Measurements from ENCODE around the gene PITPNB. TPM values are rescaled to one million over a fixed set of nuclear protein-coding genes. Genes with fewer than 3 reads are reported as not detected.

PITPNB gene
- total and polyA plus RNA-seq, 2 of the 13 experiments (the other 11 are each of a cell fraction or from before 2014, with no cell fraction given): 17.0 to 30.1 TPM

- BruUV-seq (replicated peaks): no TSS peak
- 14% methylated on average over 3 of the region's 4 CpGs for whole genome bisulfite sequencing (ENCODE audit: low lambda C conversion rate)
- no peak for ATAC-seq
Observed at GRCh38 chr22:27815826-27816530, 103.1 kb downstream of the PITPNB start.

More at GRCh38 chr22:27815826-27816530, 103.1 kb downstream of the PITPNB start:
- intact Hi-C loops (cut with micrococcal nuclease; ENCODE audit: unreplicated experiment) (no loop called here), in situ Hi-C loops (cut with HindIII; ENCODE audit: extremely low pct_ligation_motif_present, low pct_unique_long_range_greater_than_20kb) (loop anchor here (25.0 kb wide), 1 partner anchor 1054 kb away; no protein-coding TSS in a partner anchor)
- FAIRE-seq (no peak), DNase-seq (ENCODE audit: low spot score) (no peak)
- Histone ChIP-seq H3K27me3 (ENCODE audit: control insufficient read depth in 1 of 2, insufficient read depth in 2 of 2, low read length in 2 of 2) (peaks cover 2 to 10% of the 10 kb centered on the region in 2 experiments; a peak in 3 of 5 replicates), H3K9me3 (ENCODE audit: low read length) (no peaks in the 10 kb centered on the region), H3K79me2 (ENCODE audit: insufficient read depth, low read length) (no peaks in the 10 kb centered on the region), H4K20me1 (ENCODE audit: insufficient read depth, low read length) (no peaks in the 10 kb centered on the region), H3K36me3 (replicated peaks in 1 of 2; ENCODE audit: control insufficient read depth in 1 of 2, insufficient read depth in 2 of 2, low read length in 2 of 2) (no peaks in the 10 kb centered on the region), H3K4me1 (ENCODE audit: insufficient read depth, low read length) (peaks cover 9% of the 10 kb centered on the region), H3K4me2 (ENCODE audit: low read depth, low read length) (no peak overlapping the region), H2AFZ (ENCODE audit: low read length) (no peak overlapping the region), H3K9ac (ENCODE audit: insufficient read depth, low read depth, low read length) (no peak overlapping the region), H3K27ac (ENCODE audit: extremely low read length, insufficient read depth, low read length) (no peak overlapping the region), H3K4me3 (replicated peaks in 1 of 3; ENCODE audit: insufficient read depth in 1 of 3, low read depth in 2 of 3, low read length in 3 of 3) (no peak overlapping the region)
- POLR2A ChIA-PET: no interaction called here
- CTCF ChIA-PET (ENCODE audit: low intra/inter-chr PET ratio, low total read pairs): no interaction called here
- TF ChIP-seq SCMH1 (CRISPR knock-in tag; IDR thresholded peaks at IDR 0.05; ENCODE audit: borderline replicate concordance): no peak
- TF ChIP-seq PRDM4 (CRISPR knock-in tag; IDR thresholded peaks at IDR 0.05; ENCODE audit: borderline replicate concordance): no peak
- TF ChIP-seq SYNCRIP (IDR thresholded peaks at IDR 0.05; ENCODE audit: insufficient read depth, low read depth, low read length): no peak
- peak; percentile 27; the same call in 1 of the 2 replicates for TF ChIP-seq ZKSCAN1 (IDR thresholded peaks at IDR 0.05; ENCODE audit: low read length)
- no peak for TF ChIP-seq ZNF792 (CRISPR knock-in tag; IDR thresholded peaks at IDR 0.05)
